ENCODE data around the gene DGKE. TPM values are rescaled to one million over a fixed set of nuclear protein-coding genes. Genes with fewer than 3 reads are reported as not detected.

Gene DGKE
- total and polyA plus RNA-seq, 2 of the 8 experiments (the other 6 are each of a cell fraction or from before 2014, with no cell fraction given), result 1.7 to 7.4 TPM

- ChIA-PET CTCF (ENCODE audit: partially characterized antibody) (no interaction called here), POLR2A (ENCODE audit: partially characterized antibody) (interaction anchor here (1.4 kb wide), 1 partner anchor 17 kb away, joined by 3 read pairs; no protein-coding TSS in a partner anchor)
- Histone ChIP-seq H3K4me1 (replicated peaks in 1 of 4; ENCODE audit: control insufficient read depth in 3 of 4, insufficient read depth in 4 of 4, low read length in 3 of 4) (peaks cover 0 to 3% (median 0%) of the 10 kb centered on the region in 4 experiments; a peak in 3 of 7 replicates), H3K79me2 (ENCODE audit: control insufficient read depth in 1 of 2, insufficient read depth in 2 of 2, low read length in 2 of 2) (no peaks in the 10 kb centered on the region), H3K4me3 (ENCODE audit: extremely low read depth in 1 of 4, insufficient read depth in 2 of 4, low read depth in 3 of 4, low read length in 4 of 4) (no peak overlapping the region), H3K4ac (replicated peaks; ENCODE audit: insufficient read length, low read depth, low read length) (no peak overlapping the region), H4K8ac (ENCODE audit: extremely low read depth, insufficient read depth, low read length) (no peak overlapping the region), H3K79me1 (ENCODE audit: low read depth, low read length) (no peaks in the 10 kb centered on the region), H3K27me3 (replicated peaks in 1 of 4; ENCODE audit: control insufficient read depth in 3 of 4, extremely low read depth in 1 of 4, insufficient read depth in 3 of 4, low read length in 3 of 4) (no peaks in the 10 kb centered on the region), H2BK12ac (ENCODE audit: low read depth, low read length) (no peak overlapping the region), H2AFZ (ENCODE audit: low read length) (no peak overlapping the region), H4K20me1 (replicated peaks in 1 of 2; ENCODE audit: control insufficient read depth in 1 of 2, insufficient read depth in 2 of 2, low read length in 2 of 2) (no peaks in the 10 kb centered on the region), H3K14ac (ENCODE audit: insufficient read length) (no peak overlapping the region), H3K23ac (ENCODE audit: insufficient read length) (no peak overlapping the region), H2AK5ac (ENCODE audit: low read depth, low read length) (no peak overlapping the region), H2BK5ac (ENCODE audit: low read depth, low read length) (no peak overlapping the region), H3K4me2 (ENCODE audit: insufficient read depth in 1 of 2, low read depth in 2 of 2, low read length in 2 of 2) (no peak overlapping the region), H2BK20ac (ENCODE audit: low read length) (no peak overlapping the region), H3K27ac (ENCODE audit: low read depth, low read length) (no peak overlapping the region), H4K5ac (ENCODE audit: insufficient read length, low read depth, low read length) (no peak overlapping the region), H2BK120ac (replicated peaks; ENCODE audit: low read depth, low read length) (no peak overlapping the region), H3K56ac (replicated peaks; ENCODE audit: insufficient read length, low read depth, low read length) (no peak overlapping the region), H3K23me2 (ENCODE audit: low read depth, low read length) (0 out of 2 replicates have a peak, but pooled peaks cover 2% of the 10 kb centered on the region), H3K18ac (ENCODE audit: extremely low read depth, low read length) (no peak overlapping the region), H3K9me3 (ENCODE audit: insufficient read depth in 2 of 2, low read depth in 1 of 2, low read length in 1 of 2) (no peaks in the 10 kb centered on the region), H3K9ac (replicated peaks in 1 of 4; ENCODE audit: extremely low read depth in 1 of 4, low read depth in 3 of 4, low read length in 3 of 4) (no peak overlapping the region), H2BK15ac (ENCODE audit: low read length) (no peak overlapping the region), H4K91ac (replicated peaks; ENCODE audit: insufficient read length, low read length) (no peak overlapping the region), H3K36me3 (ENCODE audit: control insufficient read depth in 2 of 4, insufficient read depth in 4 of 4, low read length in 3 of 4) (no peaks in the 10 kb centered on the region)
- DNase-seq (ENCODE audit: low read depth in 1 of 2, low spot score in 2 of 2) (no peak), FAIRE-seq (no peak)
- TF ChIP-seq RBBP5 (IDR thresholded peaks at IDR 0.05; ENCODE audit: borderline replicate concordance, low read depth, low read length), result no peak
- no peak for TF ChIP-seq MAFK (IDR thresholded peaks at IDR 0.05; ENCODE audit: low read depth, low read length)
- TF ChIP-seq SP1 (IDR thresholded peaks at IDR 0.05; ENCODE audit: low read depth, low read length), result no peak
- no peak for TF ChIP-seq NANOG (IDR thresholded peaks at IDR 0.05; ENCODE audit: insufficient read depth, low read depth, low read length, poor library complexity, severe bottlenecking)
- no peak for TF ChIP-seq RNF2 (IDR thresholded peaks at IDR 0.05; ENCODE audit: borderline replicate concordance, low read depth, low read length, missing control alignments, poor library complexity, severe bottlenecking)
- TF ChIP-seq CEBPB (IDR thresholded peaks at IDR 0.05; ENCODE audit: low read depth, low read length), result no peak
- TF ChIP-seq CBX8 (IDR thresholded peaks at IDR 0.05; ENCODE audit: borderline replicate concordance, low read depth, low read length), result no peak
- TF ChIP-seq TAF7 (optimal IDR thresholded peaks at IDR 0.05; ENCODE audit: borderline replicate concordance, low read depth, low read length), result no peak
- TF ChIP-seq SIRT6 (IDR thresholded peaks at IDR 0.05; ENCODE audit: low read length), result no peak
- TF ChIP-seq RAD21 (IDR thresholded peaks at IDR 0.05 in 1 of 2, conservative IDR thresholded peaks at IDR 0.05 in 1 of 2; ENCODE audit: low read depth in 2 of 2, low read length in 2 of 2), result no peak
- no peak for TF ChIP-seq KDM5A (IDR thresholded peaks at IDR 0.05; ENCODE audit: low read length)
- no peak for TF ChIP-seq RFX5 (IDR thresholded peaks at IDR 0.05; ENCODE audit: borderline replicate concordance, low read depth, low read length)
- TF ChIP-seq POLR2AphosphoS5 (IDR thresholded peaks at IDR 0.05; ENCODE audit: low read depth, low read length), result no peak
- TF ChIP-seq POLR2A (IDR thresholded peaks at IDR 0.05; ENCODE audit: control extremely low read depth in 1 of 2, low read depth in 2 of 2, low read length in 2 of 2), result no peak
- TF ChIP-seq KDM1A (IDR thresholded peaks at IDR 0.05; ENCODE audit: borderline replicate concordance, low read length), result no peak
- WGBS, 2 experiments (ENCODE audit: extremely low coverage in 1 of 2, insufficient coverage in 1 of 2, insufficient read length in 1 of 2, insufficient replicate concordance in 2 of 2, low coverage in 1 of 2, low lambda C conversion rate in 2 of 2, missing lambda C conversion rate in 1 of 2), result 92% methylated on average over 1 of the region's 1 CpG; no CpG with 5 or more reads in 1 of the 2 experiments
Measured at GRCh38 chr17:56803071-56803470, 30.9 kb upstream of the DGKE start.
